ENCODE results near the gene HPSE2. TPM values are rescaled to one million over a fixed set of nuclear protein-coding genes. Genes with fewer than 3 reads are reported as not detected.

The HPSE2 gene
- total RNA-seq, 1 experiment from 2014 or later = 0.05 TPM

DNA sequence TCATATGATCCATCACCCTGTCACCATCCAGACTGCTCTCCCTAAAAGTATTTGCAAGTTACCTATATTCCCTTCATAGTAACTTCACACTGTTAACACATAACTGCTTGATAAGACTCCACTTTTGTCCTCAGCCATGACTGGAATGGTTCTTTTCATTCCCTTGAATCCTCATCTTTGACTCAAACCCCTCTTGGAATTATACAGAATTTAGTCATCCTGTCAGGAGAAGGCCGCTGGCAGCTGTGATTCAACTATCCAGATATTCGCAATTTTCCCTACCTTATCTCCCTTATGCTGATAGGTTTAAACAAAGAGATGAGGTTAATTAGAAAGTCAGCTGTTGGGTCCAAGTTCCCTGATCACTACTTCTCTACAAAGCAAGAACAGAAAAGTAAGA, 646.0 kb downstream of the HPSE2 start:
- BruUV-seq (replicated peaks) = no TSS peak
- Histone ChIP-seq H4K20me1 (ENCODE audit: insufficient read depth) (0 out of 2 replicates have a peak, but pooled peaks cover 3% of the 10 kb centered on the region), H3K4me2 (ENCODE audit: low read length) (no peak overlapping the region), H3K27me3 (ENCODE audit: insufficient read depth, low read length) (peaks cover 25% of the 10 kb centered on the region; the same call in 1 of the 2 replicates), H3K4me3 (replicated peaks in 1 of 2; ENCODE audit: low read depth in 1 of 2, low read length in 2 of 2) (no peak overlapping the region), H3K4me1 (ENCODE audit: control insufficient read depth in 1 of 2, insufficient read depth in 2 of 2, low read length in 2 of 2) (no peaks in the 10 kb centered on the region), H3K9me3 (ENCODE audit: control insufficient read depth in 1 of 2, insufficient read depth in 1 of 2, low read depth in 1 of 2, low read length in 2 of 2) (no peaks in the 10 kb centered on the region), H2AFZ (ENCODE audit: low read depth, low read length, poor library complexity, severe bottlenecking) (no peak overlapping the region), H3K9me2 (ENCODE audit: insufficient read depth) (no peaks in the 10 kb centered on the region), H3K9ac (ENCODE audit: low read length) (no peak overlapping the region), H3K36me3 (ENCODE audit: control insufficient read depth in 1 of 2, insufficient read depth in 2 of 2, low read length in 2 of 2) (no peaks in the 10 kb centered on the region), H3K27ac (ENCODE audit: low read depth, low read length) (no peak overlapping the region), H3K79me2 (ENCODE audit: insufficient read depth, low read length) (no peaks in the 10 kb centered on the region)
- ATAC-seq (no peak), DNase-seq (ENCODE audit: low read depth, low spot score) (no peak)
- intact Hi-C loops (cut with micrococcal nuclease) = loop anchor here (5.0 kb wide), 1 partner anchor 38 kb away; no protein-coding TSS in a partner anchor
- ChIA-PET RAD21 (ENCODE audit: low non-redundant PET in 1 of 2, low total read pairs in 2 of 2, uncharacterized antibody in 2 of 2, unreplicated experiment in 2 of 2) (no interaction called here), CTCF (no interaction called here), POLR2A (no interaction called here)
- TF ChIP-seq, protein P1, sequence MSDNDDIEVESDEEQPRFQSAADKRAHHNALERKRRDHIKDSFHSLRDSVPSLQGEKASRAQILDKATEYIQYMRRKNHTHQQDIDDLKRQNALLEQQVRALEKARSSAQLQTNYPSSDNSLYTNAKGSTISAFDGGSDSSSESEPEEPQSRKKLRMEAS (IDR thresholded peaks at IDR 0.05) = no peak
- no peak for TF ChIP-seq SIN3A (IDR thresholded peaks at IDR 0.05; ENCODE audit: low read depth)
- TF ChIP-seq, protein P2, sequence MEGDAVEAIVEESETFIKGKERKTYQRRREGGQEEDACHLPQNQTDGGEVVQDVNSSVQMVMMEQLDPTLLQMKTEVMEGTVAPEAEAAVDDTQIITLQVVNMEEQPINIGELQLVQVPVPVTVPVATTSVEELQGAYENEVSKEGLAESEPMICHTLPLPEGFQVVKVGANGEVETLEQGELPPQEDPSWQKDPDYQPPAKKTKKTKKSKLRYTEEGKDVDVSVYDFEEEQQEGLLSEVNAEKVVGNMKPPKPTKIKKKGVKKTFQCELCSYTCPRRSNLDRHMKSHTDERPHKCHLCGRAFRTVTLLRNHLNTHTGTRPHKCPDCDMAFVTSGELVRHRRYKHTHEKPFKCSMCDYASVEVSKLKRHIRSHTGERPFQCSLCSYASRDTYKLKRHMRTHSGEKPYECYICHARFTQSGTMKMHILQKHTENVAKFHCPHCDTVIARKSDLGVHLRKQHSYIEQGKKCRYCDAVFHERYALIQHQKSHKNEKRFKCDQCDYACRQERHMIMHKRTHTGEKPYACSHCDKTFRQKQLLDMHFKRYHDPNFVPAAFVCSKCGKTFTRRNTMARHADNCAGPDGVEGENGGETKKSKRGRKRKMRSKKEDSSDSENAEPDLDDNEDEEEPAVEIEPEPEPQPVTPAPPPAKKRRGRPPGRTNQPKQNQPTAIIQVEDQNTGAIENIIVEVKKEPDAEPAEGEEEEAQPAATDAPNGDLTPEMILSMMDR (IDR thresholded peaks at IDR 0.05 in 2 of 3, conservative IDR thresholded peaks at IDR 0.05 in 1 of 3; ENCODE audit: borderline replicate concordance in 1 of 3, insufficient read depth in 1 of 3, low read depth in 2 of 3, low read length in 2 of 3) = no peak
- no peak for TF ChIP-seq POLR2AphosphoS5 (IDR thresholded peaks at IDR 0.05; ENCODE audit: low read depth, low read length)
- no peak for TF ChIP-seq ZNF274 (IDR thresholded peaks at IDR 0.05; ENCODE audit: low read depth, low read length)
- TF ChIP-seq ELF1 (IDR thresholded peaks at IDR 0.05; ENCODE audit: borderline replicate concordance, low read depth) = no peak

DNA sequence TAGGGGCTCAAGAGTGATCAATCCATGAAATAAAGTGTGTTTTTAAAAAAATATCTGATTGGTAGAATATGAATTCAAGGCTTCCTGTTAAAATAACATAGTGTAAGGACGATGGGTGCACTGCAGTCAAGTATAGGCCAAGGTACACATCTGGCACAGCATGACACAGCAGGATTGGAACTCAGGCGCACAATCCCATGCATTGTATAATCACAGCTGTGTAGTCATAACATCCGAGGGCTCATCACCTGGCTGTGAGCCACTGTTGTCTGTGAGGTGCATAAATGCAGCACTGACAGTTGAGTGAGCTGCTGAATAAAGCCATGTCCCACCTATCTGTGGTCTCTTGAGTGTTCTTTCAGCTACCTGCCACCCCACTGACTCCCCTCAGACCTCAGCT, 646.6 kb downstream of the HPSE2 start:
- intact Hi-C loops (cut with micrococcal nuclease) = no loop called here
- ATAC-seq = no peak
- Histone ChIP-seq H3K4me3 (replicated peaks in 1 of 2; ENCODE audit: low read depth in 1 of 2, low read length in 2 of 2) (no peak overlapping the region), H3K9me3 (ENCODE audit: control insufficient read depth in 1 of 2, insufficient read depth in 1 of 2, low read depth in 1 of 2, low read length in 2 of 2) (no peaks in the 10 kb centered on the region), H3K4me2 (ENCODE audit: low read length) (no peak overlapping the region), H3K4me1 (ENCODE audit: control insufficient read depth in 1 of 2, insufficient read depth in 2 of 2, low read length in 2 of 2) (no peaks in the 10 kb centered on the region), H3K36me3 (ENCODE audit: control insufficient read depth in 1 of 2, insufficient read depth in 2 of 2, low read length in 2 of 2) (no peaks in the 10 kb centered on the region), H3K79me2 (ENCODE audit: insufficient read depth, low read length) (no peaks in the 10 kb centered on the region), H3K9me2 (ENCODE audit: insufficient read depth) (no peaks in the 10 kb centered on the region), H4K20me1 (ENCODE audit: insufficient read depth) (0 out of 2 replicates have a peak, but pooled peaks cover 3% of the 10 kb centered on the region), H3K27ac (ENCODE audit: low read depth, low read length) (no peak overlapping the region), H2AFZ (ENCODE audit: low read depth, low read length, poor library complexity, severe bottlenecking) (no peak overlapping the region), H3K9ac (ENCODE audit: low read length) (no peak overlapping the region), H3K27me3 (ENCODE audit: insufficient read depth, low read length) (peaks cover 27% of the 10 kb centered on the region; the same call in 1 of the 2 replicates)
- no peak for DNase-seq (ENCODE audit: low read depth, low spot score)
- ChIA-PET CTCF (interaction anchor here (1.5 kb wide), 1 partner anchor 10 kb away, joined by 3 read pairs; no protein-coding TSS in a partner anchor), POLR2A (no interaction called here), RAD21 (ENCODE audit: low non-redundant PET in 1 of 2, low total read pairs in 2 of 2, uncharacterized antibody in 2 of 2, unreplicated experiment in 2 of 2) (no interaction called here)
- no TSS peak for BruUV-seq (replicated peaks)
- TF ChIP-seq, protein P3, sequence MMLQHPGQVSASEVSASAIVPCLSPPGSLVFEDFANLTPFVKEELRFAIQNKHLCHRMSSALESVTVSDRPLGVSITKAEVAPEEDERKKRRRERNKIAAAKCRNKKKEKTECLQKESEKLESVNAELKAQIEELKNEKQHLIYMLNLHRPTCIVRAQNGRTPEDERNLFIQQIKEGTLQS (IDR thresholded peaks at IDR 0.05) = no peak
- TF ChIP-seq ZFX (IDR thresholded peaks at IDR 0.05) = no peak
- no peak for TF ChIP-seq CBX3 (IDR thresholded peaks at IDR 0.05; ENCODE audit: low read depth)
- no peak for TF ChIP-seq FOSL1 (IDR thresholded peaks at IDR 0.05; ENCODE audit: low read depth)
- TF ChIP-seq, protein P1 (IDR thresholded peaks at IDR 0.05) = no peak
- TF ChIP-seq RAD21 (IDR thresholded peaks at IDR 0.05; ENCODE audit: low read depth) = no peak
- TF ChIP-seq EGR1 (IDR thresholded peaks at IDR 0.05; ENCODE audit: low read depth) = no peak
- no peak for TF ChIP-seq YY1 (IDR thresholded peaks at IDR 0.05; ENCODE audit: extremely low read depth, insufficient replicate concordance, low read depth, low read length)
- TF ChIP-seq JUND (IDR thresholded peaks at IDR 0.05) = no peak
- TF ChIP-seq, protein P4, sequence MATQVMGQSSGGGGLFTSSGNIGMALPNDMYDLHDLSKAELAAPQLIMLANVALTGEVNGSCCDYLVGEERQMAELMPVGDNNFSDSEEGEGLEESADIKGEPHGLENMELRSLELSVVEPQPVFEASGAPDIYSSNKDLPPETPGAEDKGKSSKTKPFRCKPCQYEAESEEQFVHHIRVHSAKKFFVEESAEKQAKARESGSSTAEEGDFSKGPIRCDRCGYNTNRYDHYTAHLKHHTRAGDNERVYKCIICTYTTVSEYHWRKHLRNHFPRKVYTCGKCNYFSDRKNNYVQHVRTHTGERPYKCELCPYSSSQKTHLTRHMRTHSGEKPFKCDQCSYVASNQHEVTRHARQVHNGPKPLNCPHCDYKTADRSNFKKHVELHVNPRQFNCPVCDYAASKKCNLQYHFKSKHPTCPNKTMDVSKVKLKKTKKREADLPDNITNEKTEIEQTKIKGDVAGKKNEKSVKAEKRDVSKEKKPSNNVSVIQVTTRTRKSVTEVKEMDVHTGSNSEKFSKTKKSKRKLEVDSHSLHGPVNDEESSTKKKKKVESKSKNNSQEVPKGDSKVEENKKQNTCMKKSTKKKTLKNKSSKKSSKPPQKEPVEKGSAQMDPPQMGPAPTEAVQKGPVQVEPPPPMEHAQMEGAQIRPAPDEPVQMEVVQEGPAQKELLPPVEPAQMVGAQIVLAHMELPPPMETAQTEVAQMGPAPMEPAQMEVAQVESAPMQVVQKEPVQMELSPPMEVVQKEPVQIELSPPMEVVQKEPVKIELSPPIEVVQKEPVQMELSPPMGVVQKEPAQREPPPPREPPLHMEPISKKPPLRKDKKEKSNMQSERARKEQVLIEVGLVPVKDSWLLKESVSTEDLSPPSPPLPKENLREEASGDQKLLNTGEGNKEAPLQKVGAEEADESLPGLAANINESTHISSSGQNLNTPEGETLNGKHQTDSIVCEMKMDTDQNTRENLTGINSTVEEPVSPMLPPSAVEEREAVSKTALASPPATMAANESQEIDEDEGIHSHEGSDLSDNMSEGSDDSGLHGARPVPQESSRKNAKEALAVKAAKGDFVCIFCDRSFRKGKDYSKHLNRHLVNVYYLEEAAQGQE (IDR thresholded peaks at IDR 0.05; ENCODE audit: low read depth) = no peak

All from HCT116 (cell line).